ENCODE measurements around the gene CTSS. TPM values are rescaled to one million over a fixed set of nuclear protein-coding genes. Genes with fewer than 3 reads are reported as not detected.

Gene CTSS
- total RNA-seq (2021), result 6.3 and 7.2 TPM in 2 replicates
- percentile 33 among the genes with signal in this experiment for Bru-seq, nascent RNA
- BruChase-seq, experiment 1, labeled RNA remaining after a 2-hour chase, result percentile 36 among the genes with signal in this experiment
- BruChase-seq, experiment 2, labeled RNA remaining after a 6-hour chase, result percentile 39 among the genes with signal in this experiment
- long read RNA-seq, full-length matches to known transcripts, result 8 of 12 reads
- long read RNA-seq, partial matches to known transcripts, result 1 of 12 reads
- long read RNA-seq, other reads (novel, unspliced or antisense), result 3 of 12 reads

GRCh38 chr1:150765296-150765976 lies at the start of gene CTSS:
Gene CTSS (minus strand): TSS chr1:150765778. CDS start chr1:150764763, 1,015 bp downstream.
- H2AFZ ChIP-seq, result peak within 1 kb of the TSS; percentile 64
- BruUV-seq (replicated peaks), result no TSS peak
- DNase-seq, result no peak
- H3K27ac ChIP-seq, result peak within 1 kb of the TSS; percentile 17; the same call in 1 of the 2 replicates
- 0 out of 2 replicates have a peak, but pooled peaks cover 5% of the 10 kb centered on the region for H3F3A ChIP-seq (ENCODE audit: insufficient read depth, low read depth)
- CTCF ChIA-PET, result no interaction called here
- no peaks in the 10 kb centered on the region for H3K79me2 ChIP-seq (ENCODE audit: low read depth)
- no peak within 1 kb of the TSS; the same call in 1 of the 2 replicates for H3K4me3 ChIP-seq
- no peaks in the 10 kb centered on the region for H3K9me2 ChIP-seq (ENCODE audit: insufficient read depth)
- H3K4me1 ChIP-seq (replicated peaks; ENCODE audit: insufficient read depth), result 0 out of 2 replicates have a peak, but pooled peaks cover 18% of the 10 kb centered on the region
- no peak for TF ChIP-seq EZH2 (IDR thresholded peaks at IDR 0.05; ENCODE audit: low read depth)
- no peak for TF ChIP-seq CTCF (conservative IDR thresholded peaks at IDR 0.05)
- intact Hi-C loops (cut with micrococcal nuclease; ENCODE audit: unreplicated experiment), result no loop called here
- POLR2A ChIA-PET (ENCODE audit: unreplicated experiment), result no interaction called here
- no peaks in the 10 kb centered on the region for H3K27me3 ChIP-seq (ENCODE audit: insufficient read depth, low read depth)
- H3K9me3 ChIP-seq (ENCODE audit: insufficient read depth, low read depth), result no peaks in the 10 kb centered on the region
- H3K4me2 ChIP-seq, result peak within 1 kb of the TSS; percentile 37
- no peaks in the 10 kb centered on the region for H3K36me3 ChIP-seq (ENCODE audit: low read depth)
- no peaks in the 10 kb centered on the region for H4K20me1 ChIP-seq (ENCODE audit: insufficient read depth)

GRCh38 chr1:150813028-150813707 lies 47.6 kb upstream of the CTSS start:
- no TSS peak for BruUV-seq (replicated peaks)
- Histone ChIP-seq H3K9me3 (ENCODE audit: insufficient read depth, low read depth) (no peaks in the 10 kb centered on the region), H3K4me1 (replicated peaks; ENCODE audit: insufficient read depth) (no peaks in the 10 kb centered on the region), H3F3A (ENCODE audit: insufficient read depth, low read depth) (no peaks in the 10 kb centered on the region), H3K4me2 (no peak overlapping the region), H3K27me3 (ENCODE audit: insufficient read depth, low read depth) (no peaks in the 10 kb centered on the region), H2AFZ (no peak overlapping the region), H3K36me3 (ENCODE audit: low read depth) (no peaks in the 10 kb centered on the region), H4K20me1 (ENCODE audit: insufficient read depth) (no peaks in the 10 kb centered on the region), H3K4me3 (no peak overlapping the region), H3K9me2 (ENCODE audit: insufficient read depth) (no peaks in the 10 kb centered on the region), H3K27ac (no peak overlapping the region), H3K79me2 (ENCODE audit: low read depth) (no peaks in the 10 kb centered on the region)
- ChIA-PET CTCF (interaction anchor here (0.5 to 1.9 kb wide), 8 partner anchors 24 to 253 kb away, joined by 3 to 16 read pairs (median 6); partner anchors contain the start of gene GOLPH3L), POLR2A (ENCODE audit: unreplicated experiment) (interaction anchor here (0.6 to 0.8 kb wide), 3 partner anchors 165 to 352 kb away, joined by 6 to 9 read pairs (median 7); no protein-coding TSS in a partner anchor)
- no peak for TF ChIP-seq EZH2 (IDR thresholded peaks at IDR 0.05; ENCODE audit: low read depth)
- peak; percentile 85 for TF ChIP-seq CTCF (conservative IDR thresholded peaks at IDR 0.05)
- intact Hi-C loops (cut with micrococcal nuclease; ENCODE audit: unreplicated experiment), result loop anchor here (1.0 to 10.0 kb wide), 7 partner anchors 116 to 556 kb away; partner anchors contain the start of genes CA14, GOLPH3L and MCL1
- peak; percentile 38 to 75 for DNase-seq

All from PC-9 (cell line).